HL-60/S4 treated with phorbol 12-myristate 13-acetate at 8.2 ng/mL for 4 days and 3 days (cell line): ENCODE measurements around the gene IFRD1.

Source experiments
- in situ Hi-C: fragments of 300-500 bp; cut with MboI; formaldehyde crosslinking; loops from 2 replicates; pipeline ENCODE4 v1.15.0; 2022; ENCODE audit warnings: low sequenced_read_pairs

IFRD1 gene, protein sequence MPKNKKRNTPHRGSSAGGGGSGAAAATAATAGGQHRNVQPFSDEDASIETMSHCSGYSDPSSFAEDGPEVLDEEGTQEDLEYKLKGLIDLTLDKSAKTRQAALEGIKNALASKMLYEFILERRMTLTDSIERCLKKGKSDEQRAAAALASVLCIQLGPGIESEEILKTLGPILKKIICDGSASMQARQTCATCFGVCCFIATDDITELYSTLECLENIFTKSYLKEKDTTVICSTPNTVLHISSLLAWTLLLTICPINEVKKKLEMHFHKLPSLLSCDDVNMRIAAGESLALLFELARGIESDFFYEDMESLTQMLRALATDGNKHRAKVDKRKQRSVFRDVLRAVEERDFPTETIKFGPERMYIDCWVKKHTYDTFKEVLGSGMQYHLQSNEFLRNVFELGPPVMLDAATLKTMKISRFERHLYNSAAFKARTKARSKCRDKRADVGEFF

DNA sequence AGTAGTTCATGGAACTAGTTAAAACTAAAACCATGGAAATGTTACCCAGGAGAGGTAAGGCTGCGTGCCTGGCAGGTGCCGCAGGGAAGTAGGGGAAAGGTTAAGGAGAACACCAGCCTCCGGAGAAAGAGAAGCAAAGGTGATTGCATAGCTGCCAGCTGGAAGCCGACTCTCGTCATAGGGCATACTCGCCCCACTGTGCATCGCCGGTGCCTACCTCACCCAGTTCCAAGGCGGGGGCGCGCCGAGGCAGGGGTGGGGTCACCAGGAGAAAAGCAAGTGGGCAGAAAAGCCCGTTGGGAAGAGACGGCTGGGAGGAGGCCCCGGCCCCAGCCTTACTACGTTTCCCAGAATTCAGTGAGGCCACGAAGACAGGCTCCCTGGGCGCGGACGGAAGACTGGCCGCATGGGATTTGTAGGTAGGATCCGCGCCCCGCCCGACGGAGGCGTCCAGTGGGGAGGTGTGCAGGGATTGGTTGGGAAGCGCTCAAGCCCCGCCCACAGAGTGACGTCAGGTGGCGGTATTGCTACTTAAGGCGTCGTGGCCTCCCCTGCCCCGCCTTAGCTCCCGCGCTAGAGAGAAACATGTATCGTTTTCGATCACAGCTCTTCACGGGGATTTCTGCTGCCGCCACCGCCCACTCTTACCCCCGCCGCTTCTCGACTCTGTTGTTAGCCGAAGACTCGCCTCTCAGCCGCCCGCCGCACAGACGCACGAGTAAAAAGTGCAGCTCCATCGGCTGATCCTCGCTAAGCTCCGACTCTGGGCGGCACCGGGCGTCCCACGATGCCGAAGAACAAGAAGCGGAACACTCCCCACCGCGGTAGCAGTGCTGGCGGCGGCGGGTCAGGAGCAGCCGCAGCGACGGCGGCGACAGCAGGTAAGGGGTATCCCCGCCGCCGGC, at the start of gene IFRD1:
TSS of gene IFRD1 (plus strand) at position 559 of the 905 bp plus-strand sequence. CDS start at position 788, 229 bp downstream.
- in situ Hi-C loops = no loop called here

DNA sequence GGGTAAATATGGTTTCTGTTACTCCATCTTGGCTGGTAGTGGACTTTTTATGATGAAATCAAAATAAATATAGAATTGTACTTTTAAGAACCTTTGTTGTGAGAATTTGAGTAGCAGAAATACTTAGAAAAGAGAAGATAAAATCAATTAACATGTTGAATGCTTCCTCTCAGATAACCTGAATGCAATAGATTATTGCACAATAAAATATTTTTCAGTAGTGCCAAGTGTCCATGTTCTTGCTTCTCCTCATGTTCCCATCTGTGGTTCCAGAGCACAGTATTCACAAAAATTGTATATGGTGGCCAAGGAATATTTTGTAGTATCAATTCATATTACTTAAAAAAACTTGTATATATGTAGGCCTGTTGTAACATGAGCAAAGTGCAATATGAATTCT, 45.9 kb upstream of the IFRD1 start:
- in situ Hi-C loops = loop anchor here (25.0 kb wide), 1 partner anchor 667 kb away; no protein-coding TSS in a partner anchor

DNA sequence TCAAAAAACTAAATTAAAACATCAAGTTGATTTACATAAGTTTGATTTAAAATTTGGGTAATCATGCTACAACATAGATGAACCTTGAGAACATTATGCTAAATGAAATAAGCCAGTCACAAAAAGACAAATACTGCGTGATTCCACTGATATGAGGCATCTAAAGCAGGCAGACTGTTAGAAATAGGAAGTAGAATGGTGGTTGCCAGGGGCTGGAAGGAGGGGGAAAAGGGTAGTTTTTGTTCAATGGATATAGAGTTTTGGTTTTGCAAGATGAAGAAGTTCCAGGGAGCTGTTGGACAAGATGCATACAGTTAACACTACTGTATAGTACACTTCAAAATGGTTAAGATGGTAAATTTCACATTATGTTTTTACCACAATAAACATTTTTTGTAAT, 45.0 kb upstream of the IFRD1 start:
- in situ Hi-C loops = loop anchor here (25.0 kb wide), 1 partner anchor 668 kb away; no protein-coding TSS in a partner anchor

DNA sequence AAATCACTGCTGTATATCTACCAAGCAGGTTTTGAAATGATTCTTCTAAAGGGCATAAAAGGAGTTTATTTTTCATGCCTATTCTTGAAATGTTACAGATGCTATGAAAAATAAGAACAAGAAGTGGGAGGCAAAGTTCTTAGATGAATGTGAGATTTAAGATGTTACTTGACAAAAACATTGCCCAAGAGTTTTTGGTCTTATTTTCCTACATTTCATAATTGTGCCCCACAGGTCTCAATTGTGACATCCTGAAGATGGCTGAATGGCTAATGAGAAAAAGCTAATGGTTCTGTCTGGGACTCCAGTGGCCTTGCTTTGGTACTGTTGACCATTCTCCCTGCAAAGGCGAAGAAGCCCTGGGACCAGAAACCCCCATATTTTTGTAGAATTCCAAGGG, 43.0 kb upstream of the IFRD1 start:
- in situ Hi-C loops = loop anchor here (25.0 kb wide), 1 partner anchor 670 kb away; no protein-coding TSS in a partner anchor

DNA sequence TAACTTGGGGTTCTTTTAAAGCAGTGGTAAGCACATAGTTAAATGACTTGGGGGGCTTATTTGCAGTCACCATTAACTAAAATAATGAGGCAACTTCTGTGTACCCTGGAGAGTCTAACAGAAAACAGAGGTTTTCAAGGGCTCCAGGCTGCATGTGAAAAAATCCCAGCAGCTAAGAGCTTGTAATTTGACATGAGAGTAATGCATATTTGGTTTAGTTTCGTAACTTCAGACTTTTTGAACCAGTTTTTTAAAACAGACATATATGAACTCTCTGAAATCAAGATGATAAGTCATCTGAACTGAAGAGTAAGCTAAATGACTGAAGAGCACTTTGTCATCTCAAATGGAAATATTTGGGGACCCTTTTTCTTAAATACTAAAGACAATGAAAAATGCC, 40.2 kb upstream of the IFRD1 start:
- in situ Hi-C loops = loop anchor here (25.0 kb wide), 1 partner anchor 673 kb away; no protein-coding TSS in a partner anchor

DNA sequence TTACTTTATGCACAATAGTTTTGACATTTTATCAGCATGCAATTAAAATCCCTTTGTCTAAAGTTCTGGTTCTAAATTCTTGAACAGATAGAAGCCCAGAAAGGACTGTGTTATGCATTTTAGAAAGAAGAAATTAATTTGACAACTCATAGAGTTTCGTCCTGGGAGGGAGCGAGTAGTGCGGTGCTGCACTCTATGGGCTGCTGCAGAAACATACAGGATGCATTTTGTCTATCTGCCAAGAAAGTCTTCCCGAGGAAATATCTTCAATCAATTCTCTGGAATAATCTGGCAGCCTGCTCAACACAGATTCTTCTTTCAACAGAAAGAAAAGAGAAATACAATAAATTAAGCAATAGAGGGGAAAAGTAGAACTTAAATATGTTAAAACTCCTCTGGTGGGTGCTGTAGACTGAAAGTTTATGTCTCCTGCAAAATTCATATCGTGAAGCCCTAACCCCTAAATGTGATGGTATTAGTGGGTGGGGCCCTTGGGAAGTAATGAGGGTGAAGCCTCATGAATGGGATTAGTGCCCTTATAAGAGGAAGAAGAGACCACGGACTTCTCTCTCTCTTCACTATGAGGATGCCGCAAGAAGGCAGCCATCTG, 39.0 kb upstream of the IFRD1 start:
- in situ Hi-C loops = loop anchor here (25.0 kb wide), 1 partner anchor 674 kb away; no protein-coding TSS in a partner anchor

DNA sequence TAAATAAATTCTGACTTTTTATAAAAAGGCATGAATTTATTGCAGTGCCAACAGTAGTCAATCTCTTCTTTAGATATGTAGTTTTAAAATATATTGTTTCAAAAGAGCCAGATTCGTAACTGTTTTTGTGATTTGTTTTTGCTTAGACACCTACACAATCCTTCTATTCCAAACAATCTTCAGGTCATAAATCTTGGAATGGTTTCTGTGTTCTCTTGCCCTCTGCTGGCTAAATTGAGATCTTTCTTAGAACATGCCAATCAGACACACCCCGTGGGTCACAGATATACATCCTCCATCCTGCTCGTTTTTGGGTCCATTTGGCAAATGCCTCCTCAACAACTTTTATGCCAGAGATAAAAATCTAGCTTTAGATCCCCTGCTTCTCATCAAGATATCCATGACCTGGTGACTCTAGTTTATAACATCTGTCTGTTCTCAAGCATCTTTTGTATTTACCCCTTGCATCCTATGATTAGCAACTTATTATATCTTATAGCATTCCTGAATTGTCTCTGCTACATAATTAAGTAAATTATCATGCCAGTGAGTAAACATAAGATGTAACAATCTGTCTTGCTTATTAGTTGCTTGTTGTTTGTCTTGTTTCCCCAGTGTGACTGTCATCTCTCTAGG, 35.3 kb upstream of the IFRD1 start:
- in situ Hi-C loops = loop anchor here (25.0 kb wide), 1 partner anchor 678 kb away; no protein-coding TSS in a partner anchor

DNA sequence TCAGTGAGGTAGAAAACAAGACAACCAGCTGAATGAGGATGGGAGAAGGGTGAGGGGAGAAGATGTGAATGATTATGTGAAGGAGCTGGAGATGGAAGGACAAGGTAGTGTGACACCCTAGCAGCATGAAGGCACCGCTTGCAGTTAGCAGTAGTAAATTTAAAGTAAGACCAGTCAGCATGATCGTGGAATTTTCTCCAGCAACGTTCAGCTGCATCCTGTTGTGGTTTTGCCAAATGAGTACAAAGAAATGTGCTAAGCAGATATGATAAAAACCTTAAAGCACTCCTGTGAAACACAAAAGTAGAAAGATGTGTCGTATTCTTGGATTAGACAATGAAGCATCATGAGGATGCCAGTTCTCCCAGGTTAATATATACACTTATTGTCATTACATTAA, 34.1 kb upstream of the IFRD1 start:
- in situ Hi-C loops = loop anchor here (25.0 kb wide), 1 partner anchor 679 kb away; no protein-coding TSS in a partner anchor

DNA sequence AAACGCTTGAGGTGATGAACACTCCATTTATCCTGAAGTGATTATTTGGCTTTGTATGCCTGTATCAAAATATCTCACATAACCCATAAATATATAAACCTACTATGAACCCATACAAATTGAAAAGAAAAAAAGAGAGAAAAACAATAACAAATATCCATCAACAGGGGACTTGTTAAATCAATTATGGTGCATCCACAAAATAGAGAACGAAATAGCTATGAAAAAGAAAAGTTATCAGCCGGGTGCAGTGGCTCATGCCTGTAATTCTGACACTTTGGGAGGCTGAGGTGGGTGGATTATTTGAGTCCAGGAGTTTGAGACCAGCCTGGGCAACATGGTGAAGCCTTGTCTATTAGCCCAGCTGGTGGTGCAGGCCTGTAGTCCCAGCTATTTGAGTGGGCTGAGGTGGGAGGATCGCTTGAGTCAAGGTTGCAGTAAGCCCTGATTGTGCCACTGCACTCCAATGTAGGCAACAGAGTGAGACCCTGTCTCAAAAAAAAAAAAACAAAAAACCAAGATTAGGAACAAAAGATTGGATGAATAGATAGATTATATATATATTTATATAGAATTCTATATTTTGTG, 30.6 kb upstream of the IFRD1 start:
- in situ Hi-C loops = loop anchor here (25.0 kb wide), 1 partner anchor 682 kb away; no protein-coding TSS in a partner anchor

DNA sequence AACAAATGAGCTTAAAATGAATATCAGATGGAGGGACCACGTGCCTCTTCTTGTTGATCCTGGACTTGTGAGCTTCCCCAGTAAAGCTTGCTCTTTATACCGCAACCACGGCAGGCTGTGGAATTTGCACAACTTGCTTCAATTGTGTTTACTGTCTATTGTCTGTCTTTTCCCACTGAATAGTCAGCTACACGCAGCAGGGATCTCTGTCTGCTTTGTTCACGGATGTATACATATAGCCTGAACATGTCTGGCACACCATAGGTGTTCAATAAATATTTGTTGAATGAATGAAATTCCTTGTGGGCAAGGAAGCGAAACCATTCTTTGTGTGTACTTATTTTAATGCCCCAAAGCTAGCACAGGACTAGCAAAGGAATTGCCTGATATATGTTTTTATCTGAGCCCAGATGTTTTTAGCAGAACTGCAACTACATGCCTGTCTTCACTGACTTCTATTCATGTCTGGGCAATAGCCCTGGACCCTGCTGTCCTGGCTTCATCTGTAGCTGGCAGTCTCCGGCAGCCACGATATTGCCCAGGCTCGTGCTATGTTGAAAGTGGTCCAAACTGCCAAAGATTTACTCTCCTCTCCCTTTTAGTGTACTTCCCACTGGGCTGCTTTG, 29.9 kb upstream of the IFRD1 start:
- in situ Hi-C loops = loop anchor here (25.0 kb wide), 1 partner anchor 683 kb away; no protein-coding TSS in a partner anchor

DNA sequence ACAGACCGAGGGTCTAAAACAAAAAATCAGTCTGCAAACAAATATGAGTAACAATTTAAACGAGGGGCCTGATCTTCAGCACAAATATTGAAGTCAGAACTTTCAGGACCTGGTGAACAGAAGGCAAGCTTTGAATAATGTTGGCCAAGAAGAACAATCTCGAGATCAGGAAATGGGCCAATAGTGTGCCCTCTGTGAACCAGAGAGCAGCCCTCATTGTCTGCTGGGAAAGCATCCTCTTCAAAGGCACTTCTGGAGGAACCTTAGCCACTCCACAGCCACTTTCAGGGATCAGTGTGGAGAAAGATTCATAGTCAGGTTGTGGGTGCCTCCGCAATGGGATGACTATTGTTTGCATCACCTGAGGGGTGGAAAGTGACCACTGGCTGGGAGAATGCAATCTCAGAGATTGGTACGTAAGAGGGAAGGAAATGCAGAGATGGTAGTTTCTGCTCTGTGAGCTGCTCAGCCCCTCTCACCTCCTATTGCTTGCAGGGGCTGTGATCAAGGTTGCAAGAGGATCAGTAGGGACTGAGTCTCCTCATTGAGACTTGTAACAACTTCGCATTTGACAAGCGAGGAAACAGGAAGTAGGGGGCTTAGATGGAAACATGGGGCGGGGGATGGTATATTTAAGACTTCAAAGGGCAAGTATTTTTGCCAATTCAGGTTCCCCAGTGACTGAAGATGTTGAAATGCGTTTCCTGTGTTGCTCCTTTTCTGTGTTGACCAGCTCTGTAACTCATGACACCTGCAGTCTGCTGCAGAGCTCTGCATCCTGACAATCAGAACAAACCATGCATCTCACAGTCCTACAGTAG, 28.4 kb upstream of the IFRD1 start:
- in situ Hi-C loops = loop anchor here (25.0 kb wide), 1 partner anchor 685 kb away; no protein-coding TSS in a partner anchor

DNA sequence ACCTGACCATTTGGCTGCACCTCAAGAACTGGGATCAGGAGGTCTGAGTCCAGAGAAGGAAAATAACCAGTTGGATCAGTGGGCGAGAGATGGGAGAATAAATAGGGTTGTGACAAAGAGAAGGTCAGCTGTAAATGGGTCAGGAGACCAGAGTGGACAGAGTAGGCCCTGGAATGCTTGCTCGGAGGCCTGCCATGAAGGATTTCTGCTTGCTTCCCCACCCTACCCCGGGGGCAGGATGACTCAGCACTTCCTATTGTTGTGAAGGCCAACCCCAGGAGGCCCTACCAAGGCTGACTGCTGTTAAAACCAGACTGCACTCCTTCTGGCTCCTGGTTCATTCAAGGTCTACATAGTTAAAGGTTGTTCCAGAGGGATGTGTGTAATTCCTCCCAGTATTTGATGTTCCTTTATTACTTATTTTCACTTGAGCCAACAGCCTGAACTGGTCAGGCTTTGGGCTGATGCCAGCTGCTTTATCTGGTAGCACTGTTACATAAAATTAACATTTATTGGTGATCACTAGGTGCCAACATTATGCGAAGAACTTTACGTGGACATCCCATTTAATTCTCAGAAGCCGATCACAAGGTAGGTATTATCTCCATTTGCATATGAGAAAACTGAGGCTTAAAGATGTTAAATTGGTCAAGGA, 27.3 kb upstream of the IFRD1 start:
- in situ Hi-C loops = loop anchor here (25.0 kb wide), 1 partner anchor 686 kb away; no protein-coding TSS in a partner anchor

DNA sequence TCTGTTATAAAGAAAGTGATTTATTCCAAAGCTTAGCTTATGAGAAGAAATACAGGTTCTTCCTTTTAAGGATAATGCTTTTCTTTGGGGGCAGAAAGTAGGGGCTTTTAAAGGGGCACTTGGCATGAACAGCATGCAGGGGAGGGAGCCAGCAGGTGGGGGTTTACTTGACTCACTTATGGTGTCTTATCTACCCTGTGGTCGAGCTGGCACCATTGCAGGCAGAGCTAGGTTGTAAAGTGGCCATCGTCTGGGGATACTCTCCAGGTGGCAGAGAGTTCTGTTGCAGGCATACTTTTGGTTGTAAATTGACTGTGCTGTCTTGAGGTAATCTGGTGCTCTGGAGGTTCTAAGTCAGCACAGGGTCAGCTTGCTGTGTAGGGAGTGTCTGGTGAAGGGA, 26.3 kb upstream of the IFRD1 start:
- in situ Hi-C loops = loop anchor here (25.0 kb wide), 1 partner anchor 687 kb away; no protein-coding TSS in a partner anchor

DNA sequence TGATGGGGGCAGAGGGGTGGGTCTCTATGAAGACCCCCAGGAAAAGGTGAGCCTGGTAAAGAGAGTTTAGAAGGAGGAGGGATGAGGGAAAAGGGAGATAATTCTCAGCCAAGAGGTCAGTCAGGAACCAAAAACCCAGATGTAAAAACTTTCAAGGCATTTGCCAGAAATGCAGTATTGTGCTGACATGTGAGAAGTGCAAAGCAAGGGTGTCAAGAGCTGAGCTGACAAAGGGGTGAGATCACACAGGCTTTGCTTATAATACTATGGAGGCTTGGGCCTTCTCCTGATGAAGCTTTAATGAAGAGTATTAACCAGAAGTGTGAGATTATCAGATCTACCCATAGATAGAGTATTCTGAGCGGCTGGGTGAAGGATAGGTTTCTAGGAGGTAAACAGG, 22.3 kb upstream of the IFRD1 start:
- in situ Hi-C loops = no loop called here

DNA sequence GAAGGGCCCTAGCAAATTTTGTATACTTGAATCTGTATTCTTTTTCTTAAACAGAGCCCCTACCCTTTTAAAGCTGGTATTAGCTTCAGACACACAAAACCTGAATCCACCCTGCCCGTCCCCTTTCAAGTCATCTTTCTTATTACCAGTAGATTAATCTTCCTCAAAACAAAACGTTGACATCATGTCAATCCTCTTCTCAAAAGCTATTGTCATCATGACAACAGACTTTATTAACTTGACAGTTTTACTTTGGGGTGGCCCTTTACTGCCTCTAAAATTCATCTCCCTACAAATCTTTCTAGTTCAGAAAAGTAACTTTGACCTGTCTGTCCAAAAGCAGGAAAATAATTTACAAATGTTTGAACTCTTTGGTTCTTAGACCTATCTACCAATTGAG, 21.5 kb upstream of the IFRD1 start:
- in situ Hi-C loops = no loop called here

DNA sequence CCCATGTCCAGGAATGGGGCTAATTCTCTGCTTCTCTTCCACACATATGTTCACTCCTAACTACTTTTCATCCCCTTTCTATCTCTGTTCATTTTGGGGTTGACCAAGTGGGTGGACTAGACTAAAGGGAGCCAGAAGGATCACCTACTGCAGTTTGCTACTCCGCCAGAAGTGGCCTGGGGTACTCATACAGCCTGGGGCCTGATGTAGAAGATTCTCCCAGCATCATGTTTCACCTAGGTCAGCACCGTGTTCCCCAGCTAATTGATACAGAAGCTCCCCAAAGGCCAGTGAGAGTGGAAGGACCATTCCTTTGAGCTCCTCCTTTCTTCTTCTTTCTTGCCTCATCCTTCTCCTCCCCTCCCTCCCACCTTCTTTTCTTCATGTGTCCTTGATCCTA, 19.6 kb upstream of the IFRD1 start:
- in situ Hi-C loops = no loop called here

DNA sequence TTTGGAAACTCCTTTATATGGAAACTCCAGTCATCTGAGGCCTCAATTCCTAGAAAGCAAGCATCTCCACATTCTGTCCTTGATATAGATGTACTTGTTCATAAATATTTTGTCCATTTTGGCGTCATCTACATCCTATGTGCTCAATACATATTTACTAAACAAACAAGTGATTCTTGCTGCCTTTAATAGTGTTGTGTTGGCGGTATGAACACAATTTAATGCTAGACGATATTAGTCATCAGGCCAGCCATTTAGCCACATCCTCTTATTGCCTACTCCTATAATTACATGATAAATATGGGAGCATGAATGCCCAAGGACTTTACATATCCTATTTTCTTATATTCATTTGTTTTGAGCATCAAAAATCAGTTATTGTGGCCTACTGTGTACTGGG, 18.5 kb upstream of the IFRD1 start:
- in situ Hi-C loops = no loop called here

DNA sequence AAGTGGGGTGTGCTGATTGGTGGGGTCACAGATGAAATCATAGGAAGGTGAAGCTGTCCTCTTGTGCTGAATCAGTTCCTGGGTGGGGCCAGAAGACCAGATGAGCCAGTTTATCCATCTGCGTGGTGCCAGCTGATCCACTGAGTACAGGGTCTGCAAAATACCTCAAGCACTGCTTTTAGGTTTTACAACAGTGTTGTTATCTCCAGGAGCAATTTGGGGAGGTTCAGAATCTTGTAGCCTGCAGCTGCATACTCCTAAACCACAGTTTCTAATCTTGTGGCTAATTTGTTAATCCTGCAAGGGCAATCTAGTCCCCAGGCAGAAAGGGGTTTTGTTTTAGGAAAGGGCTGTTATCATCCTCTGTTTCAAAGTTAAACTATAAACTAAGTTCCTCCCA, 17.0 kb upstream of the IFRD1 start:
- in situ Hi-C loops = no loop called here
